Uterus (tissue), 4 donors: ENCODE results near the gene DOK3. TPM values are rescaled to one million over a fixed set of nuclear protein-coding genes. Genes with fewer than 3 reads are reported as not detected.

Experiments
- DNase-seq, 2 donors: peaks; one replicate each; pipeline ENCODE4 v3.0.0-alpha.2; 2019 to 2020
- H3K27ac ChIP-seq, 2 donors: fragments of 200-600 bp; sonication (generic); 1 replicate in 1 of 2; 2 replicates in 1 of 2; pipeline ENCODE4 v1.5.1; 2016 to 2018
- H3K27me3 ChIP-seq, 2 donors: fragments of 200-600 bp; sonication (generic); one replicate each; pipeline ENCODE4 v1.5.1; 2018 to 2019; ENCODE audit warnings: control low read depth in 1 of 2
- H3K36me3 ChIP-seq, 2 donors: fragments of 200-600 bp; sonication (generic); one replicate each; pipeline ENCODE4 v1.5.1; 2019; ENCODE audit warnings: control low read depth in 1 of 2
- H3K4me1 ChIP-seq, 2 donors: fragments of 200-600 bp; sonication (generic); one replicate each; pipeline ENCODE4 v1.5.1; 2018 to 2019; ENCODE audit warnings: control low read depth in 1 of 2
- H3K4me3 ChIP-seq, 2 donors: fragments of 200-600 bp; sonication (generic); 1 replicate in 1 of 2; 2 replicates in 1 of 2; pipeline ENCODE4 v1.5.1; 2018 to 2019; ENCODE audit warnings: mild to moderate bottlenecking in 1 of 2
- H3K9me3 ChIP-seq, 2 donors: fragments of 200-600 bp; sonication (generic); one replicate each; pipeline ENCODE4 v1.5.1; 2019; ENCODE audit warnings: control low read depth in 1 of 2
- CTCF ChIP-seq, 4 experiments: fragments of 200-600 bp in 2 of 4; fragments of 450-650 bp in 2 of 4; sonication (generic) in 2 of 4; IDR thresholded peaks; one replicate each; pipeline ENCODE4 v1.5.1; 2016 to 2019; ENCODE audit warnings: antibody characterized with exemption in 4 of 4, mild to moderate bottlenecking in 2 of 4, moderate library complexity in 1 of 4
- POLR2A ChIP-seq, 2 donors: fragments of 450-650 bp; IDR thresholded peaks; one replicate each; pipeline ENCODE4 v1.6.1; 2016; ENCODE audit warnings: antibody characterized with exemption in 2 of 2, mild to moderate bottlenecking in 1 of 2, moderate library complexity in 1 of 2
- intact Hi-C: fragments of 100-400 bp; cut with DNase I; formaldehyde crosslinking; loops from one replicate; pipeline ENCODE4 v1.15.1; 2023; ENCODE audit warnings: low total_unique reads
- total RNA-seq, 4 donors: library from RNA; depleted of rRNA in 3 of 4; stranded (reverse); fragments of >200 nt in 3 of 4; gene quantifications; one replicate each; pipeline versions ENCODE4 v1.1.0 to v1.2.4, GENCODE V29; 2014 to 2023
- donor health status: DM: yes; HTN: yes; CAD: no.

Gene DOK3
- total RNA-seq, 4 donors from 2014 or later = 3.6 to 20.0 (median 7.1) TPM

GRCh38 chr5:177501874-177502678 lies 7.5 kb downstream of the DOK3 start:
- H3K4me3 ChIP-seq = no peak overlapping the region
- intact Hi-C loops = loop anchor here (5.0 kb wide), 2 partner anchors 95 to 115 kb away; partner anchors contain the start of gene F12
- no peak overlapping the region for H3K27ac ChIP-seq
- H3K36me3 ChIP-seq = no peaks in the 10 kb centered on the region
- DNase-seq = no peak
- H3K9me3 ChIP-seq = no peaks in the 10 kb centered on the region
- TF ChIP-seq CTCF (IDR thresholded peaks at IDR 0.05) = no peak
- no peaks in the 10 kb centered on the region for H3K27me3 ChIP-seq
- peaks cover 0 to 7% of the 10 kb centered on the region in 2 donors for H3K4me1 ChIP-seq

- intact Hi-C loops = loop anchor here (5.0 kb wide), 2 partner anchors 94 to 114 kb away; partner anchors contain the start of gene F12
- peak overlapping the region in 1 of 2 donors; percentile 22 for H3K27ac ChIP-seq
- no peaks in the 10 kb centered on the region for H3K27me3 ChIP-seq
- TF ChIP-seq POLR2A (IDR thresholded peaks at IDR 0.05) (no peak), CTCF (IDR thresholded peaks at IDR 0.05) (peak; percentile 93 to 96 (median 95))
- no peak overlapping the region for H3K4me3 ChIP-seq
- no peaks in the 10 kb centered on the region for H3K9me3 ChIP-seq
- DNase-seq = peak; percentile 91 to 92
- H3K36me3 ChIP-seq = no peaks in the 10 kb centered on the region
- peaks cover 0 to 7% of the 10 kb centered on the region in 2 donors for H3K4me1 ChIP-seq
Measured at GRCh38 chr5:177500685-177501522, 8.7 kb downstream of the DOK3 start.

DNA sequence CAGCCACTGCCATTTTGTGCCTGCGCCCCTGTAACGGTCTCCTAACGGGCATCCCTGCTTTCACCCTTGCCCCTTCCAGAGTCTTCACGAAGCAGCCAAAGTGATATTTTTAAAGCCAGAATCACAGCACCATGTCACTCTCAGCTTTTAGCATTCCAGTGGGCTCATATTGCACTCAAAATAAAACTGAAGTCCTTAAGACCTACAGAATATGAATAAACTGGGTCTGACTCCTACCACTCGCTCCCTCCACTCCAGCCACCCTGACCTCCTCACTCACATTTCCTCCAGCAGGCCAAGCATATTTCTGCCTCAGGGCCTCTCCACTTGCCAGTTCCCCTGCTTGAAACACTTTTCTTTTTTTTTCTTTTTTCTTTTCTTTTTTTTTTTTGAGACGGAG lies 9.8 kb downstream of the DOK3 start:
- Histone ChIP-seq H3K9me3 (no peaks in the 10 kb centered on the region), H3K27ac (no peak overlapping the region), H3K4me3 (no peak overlapping the region), H3K4me1 (peaks cover 3 to 12% of the 10 kb centered on the region in 2 donors), H3K27me3 (no peaks in the 10 kb centered on the region), H3K36me3 (no peaks in the 10 kb centered on the region)
- DNase-seq = no peak
- TF ChIP-seq POLR2A (IDR thresholded peaks at IDR 0.05) = no peak
- TF ChIP-seq CTCF (IDR thresholded peaks at IDR 0.05) = no peak
- intact Hi-C loops = loop anchor here (5.0 kb wide), 2 partner anchors 93 to 113 kb away; partner anchors contain the start of gene F12

DNA sequence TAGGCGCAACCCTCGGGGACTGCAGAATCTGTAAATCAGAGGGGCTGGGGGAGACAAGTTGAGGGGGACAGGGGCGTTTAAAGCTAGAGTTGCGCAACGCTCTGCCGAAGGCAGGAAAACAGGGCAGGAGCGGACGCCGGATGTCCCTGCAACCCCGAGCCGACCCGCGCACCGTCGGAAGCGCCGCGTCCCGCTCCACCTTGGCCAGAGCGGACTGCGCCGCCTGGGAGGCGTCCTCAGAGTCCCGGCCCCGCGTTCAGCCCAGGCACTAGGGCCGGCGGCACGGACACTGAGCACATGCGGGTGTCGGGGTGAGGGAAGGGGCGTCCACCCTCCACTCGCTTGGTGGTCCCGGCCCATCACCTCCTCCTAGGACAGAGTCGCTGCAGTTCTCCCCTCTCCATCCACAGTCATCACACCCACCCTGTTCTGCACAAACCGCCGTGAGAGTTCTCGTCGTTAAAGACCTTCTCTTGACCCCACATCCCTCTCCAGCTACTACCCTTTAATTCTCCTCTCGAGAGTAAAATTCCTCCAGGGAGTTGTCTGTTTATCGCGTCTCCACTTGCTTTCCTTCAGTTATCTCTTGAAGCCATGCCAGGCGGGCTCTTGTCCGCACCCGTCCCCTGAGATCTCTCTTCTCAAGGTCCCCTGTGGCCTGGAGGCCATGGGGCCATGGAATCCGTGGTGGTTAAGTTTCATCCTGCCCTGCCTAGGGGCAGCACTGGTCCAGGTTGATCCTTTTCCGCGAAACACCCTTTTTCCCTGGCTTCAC lies 11.4 kb downstream of the DOK3 start:
- Histone ChIP-seq H3K4me1 (peaks cover 17 to 27% of the 10 kb centered on the region in 2 donors), H3K27ac (peak overlapping the region; percentile 97 to 98), H3K4me3 (peak overlapping the region; percentile 64 to 74), H3K36me3 (no peaks in the 10 kb centered on the region), H3K9me3 (no peaks in the 10 kb centered on the region), H3K27me3 (no peaks in the 10 kb centered on the region)
- TF ChIP-seq POLR2A (IDR thresholded peaks at IDR 0.05) (no peak), CTCF (IDR thresholded peaks at IDR 0.05) (peak in 1 of 4 experiments; percentile 0)
- intact Hi-C loops = no loop called here
- peak in 1 of 2 donors; percentile 59 for DNase-seq
